Panc1 (cell line): ENCODE results near the gene VWA7. TPM values are rescaled to one million over a fixed set of nuclear protein-coding genes. Genes with fewer than 3 reads are reported as not detected.
"Not testable (repeated sequence)": the region's sequence is repeated elsewhere in the genome, so short reads cannot be mapped to it uniquely, and the experiment has no call there.

Experiments
- ATAC-seq: fragments of 200-7000 bp; cut with Tn5 transposase; 2 replicates; pipeline ENCODE4 v1.9.1; 2020; ENCODE audit warnings: mild to moderate bottlenecking, moderate library complexity
- BruUV-seq: library from RNA; stranded (reverse); fragments of 400-500 nt; replicated peaks from 2 replicates; lab custom pipeline; 2021; lab: Mats Ljungman, UMichigan
- CTCF ChIA-PET: fragments of 300-600 bp; sonication (Branson Sonifier 250); formaldehyde crosslinking; loops from one replicate; lab custom pipeline; 2022; ENCODE audit warnings: antibody characterized with exemption; lab: Charles Lee
- POLR2A ChIA-PET: fragments of 300-600 bp; sonication (Branson Sonifier 250); formaldehyde crosslinking; loops from one replicate; lab custom pipeline; 2022; ENCODE audit warnings: antibody characterized with exemption; lab: Charles Lee
- DNase-seq: peaks from one replicate; pipeline ENCODE4 v3.0.0-alpha.2; 2010; ENCODE audit warnings: low read depth, low spot score
- H3K27ac ChIP-seq: 2 replicates; pipeline ENCODE4 v1.5.1; 2011; ENCODE audit warnings: mild to moderate bottlenecking, low read length, inconsistent platforms
- H3K27me3 ChIP-seq: fragments of 200-500 bp; sonication (Bioruptor generic); 2 replicates; pipeline ENCODE4 v1.6.0; 2014; ENCODE audit warnings: low read length, inconsistent platforms; ENCODE audit not compliant: control insufficient read depth, insufficient read depth
- H3K36me3 ChIP-seq: fragments of 200-500 bp; sonication (Bioruptor generic); 2 replicates; pipeline ENCODE4 v1.5.1; 2014; ENCODE audit warnings: inconsistent platforms, mild to moderate bottlenecking, low read length, moderate library complexity; ENCODE audit not compliant: control insufficient read depth, insufficient read depth
- H3K4me1 ChIP-seq: 2 replicates; pipeline ENCODE4 v1.5.1; 2011; ENCODE audit warnings: inconsistent platforms, mild to moderate bottlenecking, low read length, moderate library complexity; ENCODE audit not compliant: control insufficient read depth, insufficient read depth
- H3K4me3 ChIP-seq, 2 experiments: 2 replicates each; pipeline ENCODE4 v1.5.1; 2011 to 2012; ENCODE audit warnings: low read depth in 2 of 2, low read length in 2 of 2, mild to moderate bottlenecking in 2 of 2, inconsistent platforms in 1 of 2, moderate library complexity in 1 of 2
- H3K9me3 ChIP-seq: fragments of 200-500 bp; sonication (Bioruptor generic); 2 replicates; pipeline ENCODE4 v1.5.1; 2014; ENCODE audit warnings: low read depth, mild to moderate bottlenecking, inconsistent platforms, low read length, moderate library complexity; ENCODE audit not compliant: control insufficient read depth, insufficient read depth
- CTCF ChIP-seq: fragments of 450-650 bp; IDR thresholded peaks from 2 replicates; pipeline ENCODE4 v1.5.1; 2017; ENCODE audit warnings: mild to moderate bottlenecking
- POLR2AphosphoS5 ChIP-seq: IDR thresholded peaks from 2 replicates; pipeline ENCODE4 v1.6.1; 2012; ENCODE audit warnings: mild to moderate bottlenecking, low read depth, low read length, moderate library complexity
- SIN3A ChIP-seq: IDR thresholded peaks from 2 replicates; pipeline ENCODE4 v1.6.1; 2012; ENCODE audit warnings: low read depth, mild to moderate bottlenecking, low read length, moderate library complexity, borderline replicate concordance; ENCODE audit not compliant: insufficient read depth
- TCF7L2 ChIP-seq: IDR thresholded peaks from 2 replicates; pipeline ENCODE4 v1.6.1; 2011; ENCODE audit warnings: mild to moderate bottlenecking, low read depth, low read length, inconsistent platforms
- in situ Hi-C: cut with HindIII; loops from 2 replicates; pipeline ENCODE4 v1.10.0; 2016; ENCODE audit warnings: low sequenced_read_pairs, low pct_unique_long_range_greater_than_20kb
- intact Hi-C: fragments of 100-400 bp; cut with micrococcal nuclease; formaldehyde crosslinking; loops from one replicate; pipeline ENCODE4 v1.10.0; 2022; ENCODE audit not compliant: unreplicated experiment
- total RNA-seq: library from RNA; stranded (reverse); gene quantifications from one replicate; pipeline ENCODE4 v1.2.1, GENCODE V29; 2021; ENCODE audit not compliant: unreplicated experiment

Gene VWA7
- total RNA-seq, 1 experiment from 2014 or later: 4.3 TPM

DNA sequence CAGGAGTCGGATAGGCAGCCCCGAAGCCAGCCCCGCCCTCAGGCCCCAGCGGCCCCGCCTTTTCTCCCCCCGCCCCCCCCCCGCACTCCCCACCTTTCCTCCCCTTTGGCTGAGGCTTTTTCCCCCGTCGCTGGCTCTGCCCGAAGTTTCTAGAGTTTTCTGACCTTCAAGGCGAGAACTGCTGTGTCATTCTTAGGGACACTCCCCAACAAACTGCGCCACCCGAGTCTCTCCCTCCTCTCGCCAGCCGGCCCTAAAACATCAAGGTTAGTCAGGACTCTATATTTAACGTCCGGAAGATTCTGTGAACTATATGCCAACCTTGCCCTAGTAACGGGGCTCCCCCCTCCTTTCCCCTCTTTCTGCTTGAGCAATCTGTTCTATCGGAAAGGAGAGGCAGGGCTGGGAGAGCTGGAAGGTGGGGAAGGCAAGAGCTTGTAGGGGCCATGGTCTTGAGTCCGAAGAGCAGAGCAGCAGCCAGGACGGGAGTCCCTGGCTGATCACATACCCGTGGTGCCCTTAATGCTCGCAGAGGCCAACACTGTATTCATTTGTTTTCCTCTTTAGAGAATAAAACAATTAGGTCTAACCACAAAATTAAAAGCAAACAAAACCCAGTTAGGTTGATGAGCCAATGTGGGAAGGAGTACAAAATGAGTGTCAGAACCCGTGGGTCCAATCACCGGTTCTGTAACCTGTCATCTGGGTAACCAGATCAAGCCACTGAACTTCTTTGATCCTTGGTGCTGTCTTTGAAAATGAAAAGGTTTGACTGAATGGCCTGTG, 45.1 kb upstream of the VWA7 start:
- peak overlapping the region; percentile 98 for H3K27ac ChIP-seq
- TF ChIP-seq CTCF (no peak), POLR2AphosphoS5 (no peak), TCF7L2 (peak; percentile 47; the same call in 1 of the 2 replicates)
- no peaks in the 10 kb centered on the region; the same call in 1 of the 2 replicates for H3K36me3 ChIP-seq
- ATAC-seq: peak; percentile 30
- POLR2A ChIA-PET: interaction anchor here (0.5 to 1.1 kb wide), 3 partner anchors 23 to 95 kb away, joined by 4 to 8 read pairs (median 4); no protein-coding TSS in a partner anchor
- intact Hi-C loops (loop anchor here (10.0 kb wide), 1 partner anchor 47 kb away; the partner anchor contains the start of gene VWA7), in situ Hi-C loops (no loop called here)
- H3K27me3 ChIP-seq: no peaks in the 10 kb centered on the region
- CTCF ChIA-PET: interaction anchor here (1.2 kb wide), 1 partner anchor 49 kb away, joined by 3 read pairs; no protein-coding TSS in a partner anchor
- H3K4me3 ChIP-seq: peak overlapping the region; percentile 62 to 82
- no peaks in the 10 kb centered on the region for H3K9me3 ChIP-seq
- no peak for DNase-seq
- BruUV-seq: no TSS peak
- H3K4me1 ChIP-seq: peaks cover 40% of the 10 kb centered on the region

DNA sequence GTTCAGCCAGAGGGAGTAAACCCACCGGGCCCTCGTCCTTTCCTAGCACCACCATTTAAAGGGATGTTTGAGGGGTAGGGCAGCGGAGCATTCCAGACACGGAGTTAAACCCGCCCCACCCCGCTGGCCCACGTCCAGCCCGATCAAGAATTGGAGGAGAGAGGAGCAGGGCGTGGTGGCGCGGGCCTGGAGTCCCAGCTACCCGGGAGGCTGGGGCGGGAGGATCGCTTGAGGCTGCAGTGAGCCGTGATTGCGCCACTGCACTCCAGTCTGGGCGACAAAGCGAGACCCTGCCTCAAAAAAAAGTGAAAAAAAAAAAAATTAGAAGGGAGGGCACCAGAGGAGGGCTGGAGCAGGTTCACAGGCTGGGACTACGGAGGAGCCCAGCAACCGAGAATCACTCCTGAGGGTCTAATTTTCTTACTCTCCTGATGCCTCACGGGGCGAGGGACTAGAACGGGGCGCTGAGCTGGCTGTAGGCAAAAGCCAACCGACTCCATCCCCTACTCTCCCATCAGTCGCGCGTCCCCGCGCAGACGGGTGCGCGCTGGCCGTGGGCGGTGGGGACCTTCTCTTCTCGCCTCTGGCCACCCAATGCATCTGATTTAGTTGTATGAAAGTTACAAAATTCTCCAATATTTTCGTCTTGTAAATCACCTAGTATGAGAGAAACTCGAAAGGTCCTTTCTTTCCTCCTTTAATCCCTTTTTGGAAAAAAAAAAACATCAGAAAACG, 44.3 kb upstream of the VWA7 start:
- Histone ChIP-seq H3K27me3 (no peaks in the 10 kb centered on the region), H3K36me3 (no peaks in the 10 kb centered on the region; the same call in 1 of the 2 replicates), H3K27ac (peak overlapping the region; percentile 94), H3K4me3 (peak overlapping the region; percentile 62 to 82), H3K4me1 (peaks cover 37% of the 10 kb centered on the region), H3K9me3 (no peaks in the 10 kb centered on the region)
- DNase-seq (no peak), ATAC-seq (peak; percentile 68)
- CTCF ChIA-PET: interaction anchor here (1.2 kb wide), 1 partner anchor 48 kb away, joined by 3 read pairs; no protein-coding TSS in a partner anchor
- in situ Hi-C loops (no loop called here), intact Hi-C loops (loop anchor here (10.0 kb wide), 1 partner anchor 47 kb away; the partner anchor contains the start of gene VWA7)
- no peak for TF ChIP-seq CTCF
- TF ChIP-seq TCF7L2: no peak
- TF ChIP-seq SIN3A: 0 out of 2 replicates have a peak, but pooled peaks have one; percentile 3
- TF ChIP-seq POLR2AphosphoS5: peak; percentile 62
- BruUV-seq: no TSS peak
- POLR2A ChIA-PET: interaction anchor here (0.5 to 0.9 kb wide), 4 partner anchors 20 to 170 kb away, joined by 3 to 8 read pairs (median 4); no protein-coding TSS in a partner anchor

DNA sequence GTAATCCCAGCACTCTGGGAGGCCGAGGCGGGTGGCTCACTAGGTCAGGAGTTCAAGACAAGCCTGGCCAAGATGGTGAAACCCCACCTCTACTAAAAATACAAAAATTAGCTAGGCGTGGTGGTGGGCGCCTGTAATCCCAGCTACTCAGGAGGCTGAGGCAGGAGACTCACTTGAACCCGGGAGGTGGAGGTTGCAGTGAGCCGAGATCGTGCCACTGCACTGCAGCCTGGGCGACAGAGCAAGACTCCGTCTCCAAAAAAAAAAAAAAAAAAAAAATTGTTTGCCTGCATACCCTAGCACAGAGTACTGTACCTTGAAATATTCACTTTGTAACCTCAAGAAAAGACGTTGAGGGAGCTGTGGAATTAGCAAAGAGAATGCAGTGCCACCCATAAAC, 43.3 kb upstream of the VWA7 start:
- BruUV-seq, H3K27me3 ChIP-seq, H3K9me3 ChIP-seq, DNase-seq, ATAC-seq, in situ Hi-C loops, H3K36me3 ChIP-seq: not testable (repeated sequence)
- ChIA-PET CTCF (interaction anchor here (0.7 kb wide), 1 partner anchor 138 kb away, joined by 6 read pairs; no protein-coding TSS in a partner anchor), POLR2A (interaction anchor here (0.6 to 0.9 kb wide), 3 partner anchors 81 to 168 kb away, joined by 3 to 6 read pairs (median 3); no protein-coding TSS in a partner anchor)
- Histone ChIP-seq H3K4me1 (peaks cover 31% of the 10 kb centered on the region), H3K27ac (peak overlapping the region; percentile 94), H3K4me3 (peak overlapping the region in 1 of 2 experiments; percentile 82; a peak in 3 of 4 replicates)
- intact Hi-C loops: loop anchor here (10.0 kb wide), 1 partner anchor 46 kb away; the partner anchor contains the start of gene VWA7
